SU-DHL-6 (cell line): ENCODE data around the gene CCDC198.

Experiments used
- H2AFZ ChIP-seq: fragments of 200-600 bp; sonication (generic); 2 replicates; pipeline ENCODE4 v1.6.1; 2014; ENCODE audit warnings: low read depth, mild to moderate bottlenecking, moderate library complexity, mixed read lengths, antibody characterized with exemption, low read length; ENCODE audit not compliant: severe bottlenecking
- H3F3A ChIP-seq: fragments of 200-600 bp; shearing (Covaris generic); 2 replicates; pipeline ENCODE4 v1.6.0; 2016; ENCODE audit warnings: antibody characterized with exemption, mild to moderate bottlenecking; ENCODE audit not compliant: insufficient read depth
- H3K27ac ChIP-seq: fragments of 200-600 bp; sonication (generic); 2 replicates; pipeline ENCODE4 v1.5.1; 2016; ENCODE audit warnings: low read depth, mild to moderate bottlenecking, low read length, moderate library complexity, mixed read lengths
- H3K27me3 ChIP-seq: fragments of 200-600 bp; sonication (generic), shearing (Covaris generic); 2 replicates; pipeline ENCODE4 v1.6.0; 2014; ENCODE audit warnings: mild to moderate bottlenecking, low read length
- H3K36me3 ChIP-seq: fragments of 200-600 bp; sonication (generic); 2 replicates; pipeline ENCODE4 v1.6.1; 2014; ENCODE audit warnings: mild to moderate bottlenecking, low read length, mixed read lengths
- H3K4me2 ChIP-seq: fragments of 300-600, 200-600 bp; shearing (Covaris generic), sonication (generic); 2 replicates; pipeline ENCODE4 v1.6.0; 2014; ENCODE audit warnings: low read length, low read depth, mild to moderate bottlenecking; ENCODE audit not compliant: poor library complexity, severe bottlenecking
- H3K4me3 ChIP-seq: fragments of 200-600 bp; sonication (generic); 2 replicates; pipeline ENCODE4 v1.5.1; 2014; ENCODE audit warnings: antibody characterized with exemption, low read length, mild to moderate bottlenecking, mixed read lengths; ENCODE audit not compliant: insufficient read depth, poor library complexity, severe bottlenecking
- H3K79me2 ChIP-seq: fragments of 200-600 bp; sonication (generic); 2 replicates; pipeline ENCODE4 v1.6.1; 2014; ENCODE audit warnings: mild to moderate bottlenecking, low read length, moderate library complexity; ENCODE audit not compliant: insufficient read depth
- H3K9ac ChIP-seq: fragments of 200-600 bp; sonication (generic); 2 replicates; pipeline ENCODE4 v1.7.0; 2014; ENCODE audit warnings: mild to moderate bottlenecking, low read length
- H3K9me2 ChIP-seq: fragments of 200-600 bp; sonication (generic); replicated peaks from 2 replicates; pipeline ENCODE4 v1.6.1; 2014; ENCODE audit warnings: low read length; ENCODE audit not compliant: insufficient read depth
- H3K9me3 ChIP-seq: fragments of 200-600 bp; sonication (generic); 2 replicates; pipeline ENCODE4 v1.6.1; 2014; ENCODE audit warnings: low read length, mixed read lengths; ENCODE audit not compliant: insufficient read depth
- H4K20me1 ChIP-seq: fragments of 200-600 bp; sonication (generic); 2 replicates; pipeline ENCODE4 v1.6.1; 2014; ENCODE audit warnings: low read depth, mild to moderate bottlenecking, antibody characterized with exemption, low read length, moderate library complexity, mixed read lengths
- EZH2phosphoT487 ChIP-seq: fragments of 200-600 bp; sonication (generic), shearing (Covaris generic); conservative IDR thresholded peaks from 2 replicates; pipeline ENCODE4 v1.6.1; 2018; ENCODE audit warnings: mild to moderate bottlenecking, antibody characterized with exemption, low read length, moderate library complexity, mixed read lengths
- TF ChIP-seq, protein P1 (sequence below): fragments of 200-600 bp; sonication (generic); IDR thresholded peaks from one replicate; pipeline ENCODE4 v1.5.1; 2017; ENCODE audit warnings: antibody characterized with exemption, mild to moderate bottlenecking, low read length, moderate library complexity; ENCODE audit not compliant: insufficient read depth, poor library complexity, severe bottlenecking

Gene CCDC198

DNA sequence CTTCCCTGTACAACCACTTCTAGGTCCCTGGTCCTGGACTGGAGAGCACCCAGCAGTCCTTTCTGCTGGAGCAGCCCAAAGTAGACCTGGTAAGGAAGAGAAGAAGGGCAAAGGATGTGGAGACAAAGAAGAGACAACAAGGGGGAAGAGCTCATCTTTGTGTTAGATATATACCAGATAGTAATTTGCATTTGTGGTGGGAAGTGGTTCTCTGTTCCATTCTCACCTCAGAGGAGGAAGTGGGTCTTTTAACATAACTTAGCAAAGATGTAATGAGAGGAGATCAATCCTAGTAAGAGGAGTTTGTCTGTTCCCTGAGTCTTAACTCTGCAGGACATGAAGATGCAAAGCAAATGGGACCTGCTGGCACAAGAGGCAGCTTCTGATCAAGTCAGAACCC is 8.0 kb downstream of the CCDC198 start:
- H3F3A ChIP-seq = no peaks in the 10 kb centered on the region
- H3K27ac ChIP-seq = no peak overlapping the region
- H3K9me3 ChIP-seq = no peaks in the 10 kb centered on the region
- H3K36me3 ChIP-seq = no peaks in the 10 kb centered on the region
- H3K79me2 ChIP-seq = no peaks in the 10 kb centered on the region
- H3K9ac ChIP-seq = no peak overlapping the region
- no peaks in the 10 kb centered on the region for H3K27me3 ChIP-seq
- no peaks in the 10 kb centered on the region for H4K20me1 ChIP-seq
- H3K4me3 ChIP-seq = no peak overlapping the region
- TF ChIP-seq EZH2phosphoT487 = no peak
- TF ChIP-seq, protein P1, sequence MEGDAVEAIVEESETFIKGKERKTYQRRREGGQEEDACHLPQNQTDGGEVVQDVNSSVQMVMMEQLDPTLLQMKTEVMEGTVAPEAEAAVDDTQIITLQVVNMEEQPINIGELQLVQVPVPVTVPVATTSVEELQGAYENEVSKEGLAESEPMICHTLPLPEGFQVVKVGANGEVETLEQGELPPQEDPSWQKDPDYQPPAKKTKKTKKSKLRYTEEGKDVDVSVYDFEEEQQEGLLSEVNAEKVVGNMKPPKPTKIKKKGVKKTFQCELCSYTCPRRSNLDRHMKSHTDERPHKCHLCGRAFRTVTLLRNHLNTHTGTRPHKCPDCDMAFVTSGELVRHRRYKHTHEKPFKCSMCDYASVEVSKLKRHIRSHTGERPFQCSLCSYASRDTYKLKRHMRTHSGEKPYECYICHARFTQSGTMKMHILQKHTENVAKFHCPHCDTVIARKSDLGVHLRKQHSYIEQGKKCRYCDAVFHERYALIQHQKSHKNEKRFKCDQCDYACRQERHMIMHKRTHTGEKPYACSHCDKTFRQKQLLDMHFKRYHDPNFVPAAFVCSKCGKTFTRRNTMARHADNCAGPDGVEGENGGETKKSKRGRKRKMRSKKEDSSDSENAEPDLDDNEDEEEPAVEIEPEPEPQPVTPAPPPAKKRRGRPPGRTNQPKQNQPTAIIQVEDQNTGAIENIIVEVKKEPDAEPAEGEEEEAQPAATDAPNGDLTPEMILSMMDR = no peak
- no peak overlapping the region for H2AFZ ChIP-seq
- peak overlapping the region; percentile 30 for H3K4me2 ChIP-seq
- H3K9me2 ChIP-seq = no peaks in the 10 kb centered on the region

DNA sequence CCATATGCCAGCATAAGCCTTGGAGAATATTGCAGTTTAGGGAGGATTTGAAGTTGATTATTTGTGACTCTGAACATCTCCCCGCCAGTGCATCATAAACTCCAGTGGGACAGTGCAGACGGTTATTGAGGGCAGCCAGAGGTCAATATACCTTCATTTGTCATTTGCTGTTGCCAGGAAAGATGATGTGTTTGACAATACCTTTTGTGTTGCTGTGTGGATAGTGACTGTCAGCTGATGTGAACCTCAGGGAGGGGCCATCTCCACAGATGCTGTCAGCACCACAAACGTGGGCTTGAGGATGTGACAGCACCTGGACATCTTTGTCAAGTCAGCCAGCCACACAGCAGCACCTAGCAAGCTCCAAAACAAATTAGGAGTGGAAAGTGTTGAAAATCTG is 11.5 kb downstream of the CCDC198 start:
- Histone ChIP-seq H3K27ac (no peak overlapping the region), H3K9me2 (no peaks in the 10 kb centered on the region), H3K4me2 (no peak overlapping the region), H3K36me3 (no peaks in the 10 kb centered on the region), H4K20me1 (no peaks in the 10 kb centered on the region), H3K79me2 (no peaks in the 10 kb centered on the region), H3F3A (no peaks in the 10 kb centered on the region), H3K9me3 (no peaks in the 10 kb centered on the region), H2AFZ (no peak overlapping the region), H3K4me3 (no peak overlapping the region), H3K27me3 (no peaks in the 10 kb centered on the region), H3K9ac (no peak overlapping the region)
- TF ChIP-seq EZH2phosphoT487 = no peak
- TF ChIP-seq, protein P1 = no peak

DNA sequence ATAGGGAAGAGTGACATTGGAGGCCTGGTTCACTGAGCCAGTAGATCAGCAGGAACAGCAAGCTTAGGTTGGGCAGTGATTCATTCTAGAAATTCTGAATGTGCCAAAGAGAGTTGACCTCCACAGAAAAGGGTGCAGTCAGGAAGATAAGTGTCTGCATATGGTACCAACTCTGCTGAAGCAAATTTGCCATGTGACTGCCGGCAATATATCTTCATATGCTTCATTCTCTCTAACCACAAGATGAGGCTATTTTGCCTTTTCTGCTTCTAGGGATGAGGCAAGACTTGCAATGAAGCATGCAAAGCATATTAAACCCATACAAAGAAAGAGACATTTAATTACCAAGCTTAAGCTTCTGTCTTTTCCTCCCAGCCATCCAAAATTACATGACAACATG is 13.6 kb downstream of the CCDC198 start:
- H3K27ac ChIP-seq = no peak overlapping the region
- H3F3A ChIP-seq = no peaks in the 10 kb centered on the region
- H3K9ac ChIP-seq = no peak overlapping the region
- no peak overlapping the region for H3K4me2 ChIP-seq
- no peaks in the 10 kb centered on the region for H3K79me2 ChIP-seq
- H3K9me3 ChIP-seq = no peaks in the 10 kb centered on the region
- H3K36me3 ChIP-seq = no peaks in the 10 kb centered on the region
- H4K20me1 ChIP-seq = no peaks in the 10 kb centered on the region
- no peak overlapping the region for H3K4me3 ChIP-seq
- no peak overlapping the region for H2AFZ ChIP-seq
- no peaks in the 10 kb centered on the region for H3K9me2 ChIP-seq
- no peaks in the 10 kb centered on the region for H3K27me3 ChIP-seq
- TF ChIP-seq, protein P1 = no peak
- TF ChIP-seq EZH2phosphoT487 = no peak

DNA sequence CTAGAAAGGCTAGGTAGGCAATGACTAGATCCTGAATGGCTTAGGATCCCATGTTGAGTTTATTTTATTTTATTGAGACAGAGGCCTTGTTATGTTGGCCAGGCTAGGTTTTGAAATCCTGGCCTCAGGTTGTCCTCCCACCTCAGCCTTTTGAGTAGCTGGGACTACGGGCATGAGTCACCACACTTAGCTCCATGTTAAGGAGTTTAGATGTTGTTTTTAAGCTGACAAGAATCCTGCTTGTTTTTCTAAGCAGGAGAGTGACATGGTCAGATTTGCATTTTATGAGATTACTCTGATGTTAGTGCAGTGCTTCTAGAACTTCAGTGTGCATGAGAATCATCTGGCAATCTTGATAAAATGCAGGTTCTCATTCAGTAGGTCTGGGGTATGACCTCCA is 14.5 kb downstream of the CCDC198 start:
- Histone ChIP-seq H3K4me3 (no peak overlapping the region), H3K36me3 (no peaks in the 10 kb centered on the region), H3F3A (no peaks in the 10 kb centered on the region), H3K79me2 (no peaks in the 10 kb centered on the region), H3K27ac (no peak overlapping the region), H3K9me2 (no peaks in the 10 kb centered on the region), H3K27me3 (no peaks in the 10 kb centered on the region), H3K9ac (no peak overlapping the region), H3K4me2 (no peak overlapping the region), H3K9me3 (no peaks in the 10 kb centered on the region), H4K20me1 (no peaks in the 10 kb centered on the region), H2AFZ (no peak overlapping the region)
- TF ChIP-seq EZH2phosphoT487 = no peak
- TF ChIP-seq, protein P1 = no peak
